Upper lobe of right lung (tissue), 1 donor: ENCODE data around the gene TNFSF10. TPM values are rescaled to one million over a fixed set of nuclear protein-coding genes. Genes with fewer than 3 reads are reported as not detected.

Source experiments
- ATAC-seq: fragments of 200-7000 bp; cut with Tn5 transposase; one replicate; pipeline ENCODE4 v1.9.1; 2020; ENCODE audit warnings: mild to moderate bottlenecking, moderate library complexity
- DNase-seq: peaks from one replicate; pipeline ENCODE4 v3.0.0-alpha.2; 2020
- H3K27ac ChIP-seq: fragments of 200-600 bp; one replicate; pipeline ENCODE4 v1.8.0; 2022
- H3K27me3 ChIP-seq: fragments of 200-600 bp; one replicate; pipeline ENCODE4 v1.8.0; 2022; ENCODE audit warnings: mild to moderate bottlenecking
- H3K36me3 ChIP-seq: fragments of 200-600 bp; one replicate; pipeline ENCODE4 v1.8.0; 2022
- H3K4me1 ChIP-seq: fragments of 200-600 bp; one replicate; pipeline ENCODE4 v1.8.0; 2022
- H3K4me3 ChIP-seq: fragments of 200-600 bp; one replicate; pipeline ENCODE4 v1.8.0; 2022; ENCODE audit warnings: mild to moderate bottlenecking
- H3K9me3 ChIP-seq: fragments of 200-600 bp; one replicate; pipeline ENCODE4 v1.8.0; 2022
- CTCF ChIP-seq: fragments of 200-600 bp; IDR thresholded peaks from one replicate; pipeline ENCODE4 v1.8.0; 2022; ENCODE audit warnings: antibody characterized with exemption
- intact Hi-C: fragments of 100-400 bp; cut with DNase I; formaldehyde crosslinking; loops from one replicate; pipeline ENCODE4 v1.11.0; 2022
- total RNA-seq: library from RNA; stranded (reverse); fragmentation: NEBNext Ultra II Directional; extraction: Animal tissue kit (Norgen Biotek cat#: 25700); gene quantifications from one replicate; pipeline ENCODE4 v1.2.1, GENCODE V29; 2021
- donor health status: DM: no; HTN: yes; CAD: no; lungs with severe emphysema.

Gene TNFSF10
- total RNA-seq, 1 donor from 2014 or later: 140 TPM

- no peaks in the 10 kb centered on the region for H3K4me1 ChIP-seq
- no peak overlapping the region for H3K27ac ChIP-seq
- no peaks in the 10 kb centered on the region for H3K27me3 ChIP-seq
- no peaks in the 10 kb centered on the region for H3K9me3 ChIP-seq
- no peaks in the 10 kb centered on the region for H3K36me3 ChIP-seq
- no peak overlapping the region for H3K4me3 ChIP-seq
- DNase-seq (no peak), ATAC-seq (peak; percentile 80)
- intact Hi-C loops: no loop called here
- peak; percentile 95 for TF ChIP-seq CTCF
Observed at GRCh38 chr3:172461530-172462138, 61.6 kb downstream of the TNFSF10 start.

- H3K4me3 ChIP-seq: no peak overlapping the region
- no peaks in the 10 kb centered on the region for H3K9me3 ChIP-seq
- H3K4me1 ChIP-seq: no peaks in the 10 kb centered on the region
- intact Hi-C loops: no loop called here
- DNase-seq (no peak), ATAC-seq (no peak)
- H3K27ac ChIP-seq: no peak overlapping the region
- H3K27me3 ChIP-seq: peaks cover 8% of the 10 kb centered on the region
- no peak for TF ChIP-seq CTCF
- no peaks in the 10 kb centered on the region for H3K36me3 ChIP-seq
Observed at GRCh38 chr3:172456404-172456803, 66.8 kb downstream of the TNFSF10 start.

Other genes starting within 250 kb of the TNFSF10 start
- gene GHSR, start 75.0 kb downstream of the TNFSF10 start, total RNA-seq: not detected
- 62.1 TPM for gene NCEH1, start 187.6 kb upstream of the TNFSF10 start, total RNA-seq
- 12.2 TPM for gene ECT2, start 227.3 kb upstream of the TNFSF10 start, total RNA-seq